ENCODE measurements around the gene CLIP1. TPM values are rescaled to one million over a fixed set of nuclear protein-coding genes. Genes with fewer than 3 reads are reported as not detected.

CLIP1 gene
- total and polyA plus RNA-seq, 9 donors: 16.2 to 71.5 (median 37.8) TPM

- intact Hi-C loops (cut with DNase I): no loop called here
- H3K27me3 ChIP-seq: no peaks in the 10 kb centered on the region
- no peaks in the 10 kb centered on the region for H3K4me1 ChIP-seq (ENCODE audit: insufficient read depth)
- no peak overlapping the region for H3K4me3 ChIP-seq
- 85 to 90% (median 86%) methylated on average over 3 of the region's 3 CpGs for WGBS, 3 donors
- H3K27ac ChIP-seq: no peak overlapping the region
- H3K9me3 ChIP-seq: no peaks in the 10 kb centered on the region
- DNase-seq: no peak
- TF ChIP-seq EP300 (IDR thresholded peaks at IDR 0.05) (no peak), CTCF (IDR thresholded peaks at IDR 0.05) (no peak), POLR2A (IDR thresholded peaks at IDR 0.05) (no peak)
- no peaks in the 10 kb centered on the region for H3K36me3 ChIP-seq
Measured at GRCh38 chr12:122310626-122311333, 111.7 kb downstream of the CLIP1 start.

- Histone ChIP-seq H3K27me3 (no peaks in the 10 kb centered on the region), H3K9me3 (no peaks in the 10 kb centered on the region), H3K36me3 (no peaks in the 10 kb centered on the region), H3K4me1 (ENCODE audit: insufficient read depth) (no peaks in the 10 kb centered on the region), H3K4me3 (no peak overlapping the region), H3K27ac (no peak overlapping the region)
- intact Hi-C loops (cut with DNase I): no loop called here
- no peak for TF ChIP-seq CTCF (IDR thresholded peaks at IDR 0.05)
- TF ChIP-seq EP300 (IDR thresholded peaks at IDR 0.05): no peak
- TF ChIP-seq POLR2A (IDR thresholded peaks at IDR 0.05): no peak
- WGBS, 3 donors: 71 to 73% (median 71%) methylated on average over 8 of the region's 8 CpGs
- no peak for DNase-seq
Measured at GRCh38 chr12:122309564-122310121, 112.8 kb downstream of the CLIP1 start.

GRCh38 chr12:122308811-122309210 is 113.7 kb downstream of the CLIP1 start:
- Histone ChIP-seq H3K4me1 (ENCODE audit: insufficient read depth) (no peaks in the 10 kb centered on the region), H3K9me3 (no peaks in the 10 kb centered on the region), H3K27me3 (no peaks in the 10 kb centered on the region), H3K27ac (no peak overlapping the region), H3K4me3 (no peak overlapping the region), H3K36me3 (no peaks in the 10 kb centered on the region)
- 89 to 98% (median 91%) methylated on average over 1 of the region's 1 CpG for WGBS, 3 donors
- DNase-seq: no peak
- intact Hi-C loops (cut with DNase I): no loop called here
- no peak for TF ChIP-seq EP300 (IDR thresholded peaks at IDR 0.05)
- no peak for TF ChIP-seq POLR2A (IDR thresholded peaks at IDR 0.05)
- no peak for TF ChIP-seq CTCF (IDR thresholded peaks at IDR 0.05)

- Histone ChIP-seq H3K4me1 (ENCODE audit: insufficient read depth) (no peaks in the 10 kb centered on the region), H3K27ac (no peak overlapping the region), H3K36me3 (no peaks in the 10 kb centered on the region), H3K9me3 (no peaks in the 10 kb centered on the region), H3K4me3 (no peak overlapping the region), H3K27me3 (no peaks in the 10 kb centered on the region)
- intact Hi-C loops (cut with DNase I): no loop called here
- no peak for DNase-seq
- no peak for TF ChIP-seq CTCF (IDR thresholded peaks at IDR 0.05)
- TF ChIP-seq EP300 (IDR thresholded peaks at IDR 0.05): no peak
- no peak for TF ChIP-seq POLR2A (IDR thresholded peaks at IDR 0.05)
- WGBS, 3 donors: 73 to 82% (median 74%) methylated on average over 4 of the region's 4 CpGs
Measured at GRCh38 chr12:122306407-122306806, 116.1 kb downstream of the CLIP1 start.

All from ovary (tissue), 9 donors.